ENCODE measurements around the gene CPNE1.

The CPNE1 gene

GRCh38 chr20:35595901-35596300, 68.8 kb downstream of the CPNE1 start:
- DNase-seq (ENCODE audit: low read depth in 1 of 2, low spot score in 1 of 2): no peak
- TF ChIP-seq, protein P1, sequence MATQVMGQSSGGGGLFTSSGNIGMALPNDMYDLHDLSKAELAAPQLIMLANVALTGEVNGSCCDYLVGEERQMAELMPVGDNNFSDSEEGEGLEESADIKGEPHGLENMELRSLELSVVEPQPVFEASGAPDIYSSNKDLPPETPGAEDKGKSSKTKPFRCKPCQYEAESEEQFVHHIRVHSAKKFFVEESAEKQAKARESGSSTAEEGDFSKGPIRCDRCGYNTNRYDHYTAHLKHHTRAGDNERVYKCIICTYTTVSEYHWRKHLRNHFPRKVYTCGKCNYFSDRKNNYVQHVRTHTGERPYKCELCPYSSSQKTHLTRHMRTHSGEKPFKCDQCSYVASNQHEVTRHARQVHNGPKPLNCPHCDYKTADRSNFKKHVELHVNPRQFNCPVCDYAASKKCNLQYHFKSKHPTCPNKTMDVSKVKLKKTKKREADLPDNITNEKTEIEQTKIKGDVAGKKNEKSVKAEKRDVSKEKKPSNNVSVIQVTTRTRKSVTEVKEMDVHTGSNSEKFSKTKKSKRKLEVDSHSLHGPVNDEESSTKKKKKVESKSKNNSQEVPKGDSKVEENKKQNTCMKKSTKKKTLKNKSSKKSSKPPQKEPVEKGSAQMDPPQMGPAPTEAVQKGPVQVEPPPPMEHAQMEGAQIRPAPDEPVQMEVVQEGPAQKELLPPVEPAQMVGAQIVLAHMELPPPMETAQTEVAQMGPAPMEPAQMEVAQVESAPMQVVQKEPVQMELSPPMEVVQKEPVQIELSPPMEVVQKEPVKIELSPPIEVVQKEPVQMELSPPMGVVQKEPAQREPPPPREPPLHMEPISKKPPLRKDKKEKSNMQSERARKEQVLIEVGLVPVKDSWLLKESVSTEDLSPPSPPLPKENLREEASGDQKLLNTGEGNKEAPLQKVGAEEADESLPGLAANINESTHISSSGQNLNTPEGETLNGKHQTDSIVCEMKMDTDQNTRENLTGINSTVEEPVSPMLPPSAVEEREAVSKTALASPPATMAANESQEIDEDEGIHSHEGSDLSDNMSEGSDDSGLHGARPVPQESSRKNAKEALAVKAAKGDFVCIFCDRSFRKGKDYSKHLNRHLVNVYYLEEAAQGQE (IDR thresholded peaks at IDR 0.05; ENCODE audit: insufficient replicate concordance, low read depth): no peak
- TF ChIP-seq SPI1 (IDR thresholded peaks at IDR 0.05; ENCODE audit: borderline replicate concordance, low read depth) (no peak), POLR2AphosphoS5 (IDR thresholded peaks at IDR 0.05; ENCODE audit: low read depth) (no peak), GABPA (IDR thresholded peaks at IDR 0.05; ENCODE audit: low read depth) (no peak)
- TF ChIP-seq, protein P2, sequence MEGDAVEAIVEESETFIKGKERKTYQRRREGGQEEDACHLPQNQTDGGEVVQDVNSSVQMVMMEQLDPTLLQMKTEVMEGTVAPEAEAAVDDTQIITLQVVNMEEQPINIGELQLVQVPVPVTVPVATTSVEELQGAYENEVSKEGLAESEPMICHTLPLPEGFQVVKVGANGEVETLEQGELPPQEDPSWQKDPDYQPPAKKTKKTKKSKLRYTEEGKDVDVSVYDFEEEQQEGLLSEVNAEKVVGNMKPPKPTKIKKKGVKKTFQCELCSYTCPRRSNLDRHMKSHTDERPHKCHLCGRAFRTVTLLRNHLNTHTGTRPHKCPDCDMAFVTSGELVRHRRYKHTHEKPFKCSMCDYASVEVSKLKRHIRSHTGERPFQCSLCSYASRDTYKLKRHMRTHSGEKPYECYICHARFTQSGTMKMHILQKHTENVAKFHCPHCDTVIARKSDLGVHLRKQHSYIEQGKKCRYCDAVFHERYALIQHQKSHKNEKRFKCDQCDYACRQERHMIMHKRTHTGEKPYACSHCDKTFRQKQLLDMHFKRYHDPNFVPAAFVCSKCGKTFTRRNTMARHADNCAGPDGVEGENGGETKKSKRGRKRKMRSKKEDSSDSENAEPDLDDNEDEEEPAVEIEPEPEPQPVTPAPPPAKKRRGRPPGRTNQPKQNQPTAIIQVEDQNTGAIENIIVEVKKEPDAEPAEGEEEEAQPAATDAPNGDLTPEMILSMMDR (IDR thresholded peaks at IDR 0.05; ENCODE audit: insufficient read depth, low read length): no peak
- Histone ChIP-seq H3K27me3 (ENCODE audit: insufficient read depth, poor library complexity, severe bottlenecking) (peaks cover 14% of the 10 kb centered on the region), H3K27ac (replicated peaks) (no peak overlapping the region), H3K4me3 (replicated peaks; ENCODE audit: insufficient read depth, low read length) (no peak overlapping the region)

- no peak overlapping the region for H3K4me3 ChIP-seq (replicated peaks; ENCODE audit: insufficient read depth, low read length)
- TF ChIP-seq POLR2AphosphoS5 (IDR thresholded peaks at IDR 0.05; ENCODE audit: low read depth) (no peak), GABPA (IDR thresholded peaks at IDR 0.05; ENCODE audit: low read depth) (no peak), SPI1 (IDR thresholded peaks at IDR 0.05; ENCODE audit: borderline replicate concordance, low read depth) (no peak)
- TF ChIP-seq, protein P2 (IDR thresholded peaks at IDR 0.05; ENCODE audit: insufficient read depth, low read length): no peak
- TF ChIP-seq, protein P1 (IDR thresholded peaks at IDR 0.05; ENCODE audit: insufficient replicate concordance, low read depth): no peak
- H3K27ac ChIP-seq (replicated peaks): no peak overlapping the region
- peaks cover 10% of the 10 kb centered on the region for H3K27me3 ChIP-seq (ENCODE audit: insufficient read depth, poor library complexity, severe bottlenecking)
- no peak for DNase-seq (ENCODE audit: low read depth in 1 of 2, low spot score in 1 of 2)
These were observed 69.2 kb downstream of the CPNE1 start for GRCh38 chr20:35595456-35595855.

DNA sequence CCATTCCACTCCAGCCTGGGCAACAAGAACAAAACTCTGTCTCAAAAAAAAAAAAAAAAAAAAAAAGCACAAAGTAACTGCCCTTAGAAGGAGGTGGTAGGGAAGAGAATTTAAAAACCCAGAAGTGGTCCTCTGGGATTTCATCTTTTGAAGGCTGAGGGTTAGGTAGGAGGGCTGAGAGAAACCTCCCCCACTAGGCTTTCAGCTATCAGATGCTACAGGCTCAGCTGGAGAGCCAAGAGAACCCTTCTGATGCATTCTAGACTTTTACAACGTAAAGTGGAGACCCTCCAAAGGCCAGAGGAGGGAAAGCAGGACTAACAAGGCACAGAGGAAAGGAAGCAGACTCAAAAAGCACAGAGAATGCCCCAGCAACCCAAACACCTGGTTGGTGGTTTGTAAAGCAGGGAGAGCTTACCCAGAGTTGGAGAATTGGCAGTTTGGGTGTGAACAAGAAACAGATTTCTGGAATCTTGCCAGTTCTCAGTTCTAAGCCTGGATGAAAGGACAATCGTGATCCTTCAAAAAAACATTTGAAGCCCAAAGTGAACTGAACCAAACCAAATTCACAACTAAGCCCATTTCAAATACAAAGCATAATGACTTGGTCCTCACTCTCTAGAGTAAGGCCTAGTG, 72.2 kb downstream of the CPNE1 start:
- Histone ChIP-seq H3K27me3 (ENCODE audit: insufficient read depth, poor library complexity, severe bottlenecking) (no peaks in the 10 kb centered on the region), H3K4me3 (replicated peaks; ENCODE audit: insufficient read depth, low read length) (no peak overlapping the region), H3K27ac (replicated peaks) (no peak overlapping the region)
- no peak for TF ChIP-seq POLR2AphosphoS5 (IDR thresholded peaks at IDR 0.05; ENCODE audit: low read depth)
- TF ChIP-seq, protein P1 (IDR thresholded peaks at IDR 0.05; ENCODE audit: insufficient replicate concordance, low read depth): no peak
- TF ChIP-seq, protein P2 (IDR thresholded peaks at IDR 0.05; ENCODE audit: insufficient read depth, low read length): no peak
- no peak for TF ChIP-seq GABPA (IDR thresholded peaks at IDR 0.05; ENCODE audit: low read depth)
- TF ChIP-seq SPI1 (IDR thresholded peaks at IDR 0.05; ENCODE audit: borderline replicate concordance, low read depth): no peak
- no peak for DNase-seq (ENCODE audit: low read depth in 1 of 2, low spot score in 1 of 2)

Measured in HL-60 (cell line).